Measurements from ENCODE around the gene ABTB2.
"Not testable (repeated sequence)": the region's sequence is repeated elsewhere in the genome, so short reads cannot be mapped to it uniquely, and the experiment has no call there.

ABTB2 gene

GRCh38 chr11:34181251-34181650 lies 176.6 kb downstream of the ABTB2 start:
- DNase-seq (ENCODE audit: extremely low read depth, low read depth) = no peak
- H3K4me3 ChIP-seq (replicated peaks; ENCODE audit: low read depth, low read length) = no peak overlapping the region
- no peak for TF ChIP-seq CTCF (IDR thresholded peaks at IDR 0.05; ENCODE audit: low read depth, low read length, missing control alignments)

DNA sequence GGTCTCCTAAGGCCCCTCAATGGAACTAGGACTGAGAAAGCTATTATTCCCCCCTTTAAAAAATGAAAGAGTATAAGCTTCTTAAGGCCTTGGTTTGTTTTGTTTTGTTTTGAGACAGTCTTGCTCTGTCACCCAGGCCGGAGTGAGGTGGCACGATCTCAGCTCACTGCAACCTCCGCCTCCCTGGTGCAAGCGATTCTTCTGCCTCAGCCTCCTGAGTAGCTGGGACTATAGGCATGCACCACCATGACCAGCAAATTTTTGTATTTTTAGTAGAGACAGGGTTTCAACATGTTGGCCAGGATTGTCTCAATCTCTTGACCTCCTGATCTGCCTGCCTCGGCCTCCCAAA lies 177.0 kb downstream of the ABTB2 start:
- DNase-seq (ENCODE audit: extremely low read depth, low read depth) = not testable (repeated sequence)

GRCh38 chr11:34180040-34180813 lies 177.6 kb downstream of the ABTB2 start:
- no peak for DNase-seq (ENCODE audit: extremely low read depth, low read depth)
- TF ChIP-seq CTCF (IDR thresholded peaks at IDR 0.05; ENCODE audit: low read depth, low read length, missing control alignments) = no peak

More for the DNA sequence above, 177.0 kb downstream of the ABTB2 start:
- H3K4me3 ChIP-seq (replicated peaks; ENCODE audit: low read depth, low read length) = not testable (repeated sequence)

DNA sequence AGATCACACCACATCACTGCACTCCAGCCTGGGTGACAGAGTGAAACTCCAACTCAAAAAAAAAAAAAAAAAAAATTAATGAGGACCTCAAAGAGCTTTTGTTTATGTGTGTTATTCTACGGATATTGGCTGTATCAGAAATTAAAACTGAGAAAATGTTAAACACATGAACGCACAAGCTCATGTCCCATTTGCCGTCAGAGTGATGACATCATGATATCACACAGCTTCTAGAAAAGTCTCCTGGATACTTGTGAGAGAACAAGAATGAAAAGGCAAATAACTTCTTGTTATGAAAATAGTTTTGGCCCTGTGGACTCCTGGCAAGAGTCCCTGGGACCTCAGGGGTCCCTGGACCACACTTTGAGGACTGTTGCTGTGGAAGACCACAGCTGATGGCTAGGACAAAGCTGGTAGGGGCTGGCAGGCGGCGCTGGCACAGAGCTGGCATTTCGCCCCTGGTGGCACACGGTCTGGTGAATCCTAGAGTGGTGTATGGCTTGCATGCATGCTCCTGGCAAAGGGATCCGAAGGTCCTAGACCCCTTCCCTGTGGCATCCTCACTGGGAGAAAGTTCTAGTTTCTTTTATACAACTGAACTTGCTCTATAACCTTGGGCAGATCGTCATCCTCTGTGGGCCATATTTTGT lies 178.7 kb downstream of the ABTB2 start:
- H3K4me3 ChIP-seq (replicated peaks; ENCODE audit: low read depth, low read length) = no peak overlapping the region
- no peak for DNase-seq (ENCODE audit: extremely low read depth, low read depth)
- no peak for TF ChIP-seq CTCF (IDR thresholded peaks at IDR 0.05; ENCODE audit: low read depth, low read length, missing control alignments)

More at GRCh38 chr11:34180040-34180813, 177.6 kb downstream of the ABTB2 start:
- H3K4me3 ChIP-seq (replicated peaks; ENCODE audit: low read depth, low read length) = no peak overlapping the region

GRCh38 chr11:34178209-34178821 lies 179.5 kb downstream of the ABTB2 start:
- no peak for TF ChIP-seq CTCF (IDR thresholded peaks at IDR 0.05; ENCODE audit: low read depth, low read length, missing control alignments)
- DNase-seq (ENCODE audit: extremely low read depth, low read depth) = no peak
- no peak overlapping the region for H3K4me3 ChIP-seq (replicated peaks; ENCODE audit: low read depth, low read length)

DNA sequence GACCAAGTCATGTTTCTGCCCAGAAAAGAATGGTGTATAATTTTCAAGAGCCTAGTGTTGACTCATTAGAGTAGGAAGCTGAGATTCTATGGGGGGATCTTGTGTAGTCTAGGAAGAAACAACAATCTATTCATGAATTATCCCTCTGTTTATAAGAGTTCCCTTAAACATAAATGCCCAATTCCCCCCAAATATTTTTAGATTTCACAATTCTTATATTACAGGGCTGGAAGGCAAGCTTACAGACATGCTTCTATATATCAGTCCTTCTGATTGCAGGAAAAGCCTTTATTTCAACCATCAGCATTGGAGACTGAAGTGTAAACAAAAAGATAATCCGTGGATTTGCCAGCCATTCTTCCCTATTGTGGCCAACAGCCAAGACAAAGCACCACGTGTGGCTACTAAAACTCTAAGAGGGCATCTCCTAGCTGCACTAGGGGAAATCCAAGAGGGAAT lies 181.0 kb downstream of the ABTB2 start:
- H3K4me3 ChIP-seq (replicated peaks; ENCODE audit: low read depth, low read length) = no peak overlapping the region
- DNase-seq (ENCODE audit: extremely low read depth, low read depth) = no peak
- TF ChIP-seq CTCF (IDR thresholded peaks at IDR 0.05; ENCODE audit: low read depth, low read length, missing control alignments) = no peak

All from HFF-Myc (cell line).